Esophagus muscularis mucosa (tissue), 4 donors: ENCODE measurements around the gene BMS1.

ENCODE experiments used
- CTCF ChIP-seq, 3 experiments: fragments of 200-600 bp in 2 of 3; fragments of 450-650 bp in 1 of 3; sonication (generic) in 2 of 3; IDR thresholded peaks; one replicate each; pipeline ENCODE4 v1.5.1; 2017 to 2019; ENCODE audit warnings: antibody characterized with exemption in 3 of 3, mild to moderate bottlenecking in 2 of 3, moderate library complexity in 1 of 3
- EP300 ChIP-seq: sonication (generic); formaldehyde crosslinking; IDR thresholded peaks from one replicate; pipeline ENCODE4 v1.6.1; 2017; ENCODE audit warnings: antibody characterized with exemption
- POLR2A ChIP-seq: fragments of 450-650 bp; IDR thresholded peaks from one replicate; pipeline ENCODE4 v1.6.1; 2017; ENCODE audit warnings: antibody characterized with exemption, moderate library complexity, mild to moderate bottlenecking, low read depth

DNA sequence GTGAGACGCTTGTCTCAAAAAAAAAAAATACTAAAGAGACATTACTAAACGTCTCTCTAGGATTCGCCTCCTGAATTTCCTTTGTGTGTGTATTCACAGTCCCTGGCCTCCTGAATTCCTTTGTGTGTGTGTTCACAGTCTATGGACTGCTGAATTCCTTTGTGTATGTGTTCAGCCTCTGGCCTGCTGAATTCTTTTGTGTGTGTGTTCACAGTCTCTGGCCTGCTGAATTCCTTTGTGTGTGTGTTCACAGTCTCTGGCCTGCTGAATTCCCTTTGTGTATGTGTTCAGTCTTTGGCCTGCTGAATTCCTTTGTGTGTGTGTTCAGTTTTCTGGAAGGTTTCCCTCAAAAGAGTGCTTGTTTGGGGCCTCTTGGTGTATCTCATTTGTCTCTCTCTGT lies 8.2 kb downstream of the BMS1 start:
- TF ChIP-seq POLR2A (no peak), CTCF (IDR thresholded peaks at IDR 0.05) (no peak), EP300 (no peak)
